LNCAP (cell line): ENCODE results near the gene SLC9A9.

Source experiments
- CTCF ChIP-seq: fragments of 450-650 bp; IDR thresholded peaks from 2 replicates; pipeline ENCODE4 v1.5.1; 2017; ENCODE audit warnings: mild to moderate bottlenecking

The SLC9A9 gene

DNA sequence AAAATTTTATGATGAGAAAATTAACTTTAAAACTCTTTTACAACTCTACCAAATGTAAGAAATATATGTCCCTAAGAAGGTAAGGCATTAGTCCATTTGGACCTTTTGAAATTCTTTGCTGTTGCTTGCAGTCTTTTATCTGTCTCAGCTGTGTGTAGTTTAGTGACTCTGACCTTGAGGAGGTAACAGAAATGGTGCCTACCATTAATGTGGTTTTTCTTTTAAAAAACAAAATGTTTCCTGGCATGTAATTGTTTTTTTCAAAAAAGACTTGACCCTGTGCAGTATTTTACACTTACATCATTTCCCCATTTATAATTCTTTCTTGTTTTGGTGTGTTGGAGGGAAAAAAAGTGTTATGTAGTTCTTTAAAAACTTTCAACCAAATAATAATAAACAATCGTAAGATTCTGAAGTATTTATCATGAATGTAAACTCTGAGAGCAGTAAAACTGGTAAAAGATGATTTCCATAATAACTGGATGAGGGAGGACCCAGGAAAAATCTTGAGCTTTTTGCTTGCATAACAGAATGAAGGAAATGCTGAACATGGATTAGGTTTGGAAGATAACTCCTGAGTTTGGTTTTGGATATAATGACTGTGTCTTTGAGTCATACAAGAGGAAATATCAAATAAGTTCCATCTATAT is 503.6 kb downstream of the SLC9A9 start:
- no peak for TF ChIP-seq CTCF

DNA sequence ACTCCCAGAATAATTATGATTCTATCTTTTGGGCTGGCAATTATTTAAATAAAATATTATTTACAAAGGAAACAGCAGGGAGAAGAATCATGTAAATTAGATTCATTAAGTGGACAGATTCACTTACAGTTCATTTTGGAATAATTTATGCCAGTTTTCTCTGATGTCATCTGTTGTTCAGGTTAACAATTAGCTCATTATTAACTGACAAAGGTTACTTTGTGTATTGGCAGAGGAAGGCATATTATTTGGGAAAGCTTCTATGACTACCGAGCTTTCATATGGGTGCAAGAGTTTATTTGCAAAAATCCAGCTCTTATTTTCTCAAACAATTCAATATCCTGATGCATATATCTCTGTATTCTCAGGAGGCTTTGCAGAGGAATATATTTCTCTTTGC is 504.3 kb downstream of the SLC9A9 start:
- no peak for TF ChIP-seq CTCF

- TF ChIP-seq CTCF, result no peak
Measured at GRCh38 chr3:143343031-143343430, 505.2 kb downstream of the SLC9A9 start.

GRCh38 chr3:143339451-143339850 is 508.8 kb downstream of the SLC9A9 start:
- no peak for TF ChIP-seq CTCF

GRCh38 chr3:143337387-143337786 is 510.9 kb downstream of the SLC9A9 start:
- TF ChIP-seq CTCF, result no peak

- TF ChIP-seq CTCF, result no peak
Measured at GRCh38 chr3:143334231-143334630, 514.0 kb downstream of the SLC9A9 start.

GRCh38 chr3:143333367-143333766 is 514.9 kb downstream of the SLC9A9 start:
- TF ChIP-seq CTCF, result no peak

GRCh38 chr3:143332026-143332425 is 516.2 kb downstream of the SLC9A9 start:
- TF ChIP-seq CTCF, result no peak
